CMK (cell line): ENCODE results near the gene MAPK4.

Experiments used
- DNase-seq: peaks from one replicate; pipeline ENCODE4 v3.0.0-alpha.2; 2010; ENCODE audit warnings: low read depth

The MAPK4 gene

DNA sequence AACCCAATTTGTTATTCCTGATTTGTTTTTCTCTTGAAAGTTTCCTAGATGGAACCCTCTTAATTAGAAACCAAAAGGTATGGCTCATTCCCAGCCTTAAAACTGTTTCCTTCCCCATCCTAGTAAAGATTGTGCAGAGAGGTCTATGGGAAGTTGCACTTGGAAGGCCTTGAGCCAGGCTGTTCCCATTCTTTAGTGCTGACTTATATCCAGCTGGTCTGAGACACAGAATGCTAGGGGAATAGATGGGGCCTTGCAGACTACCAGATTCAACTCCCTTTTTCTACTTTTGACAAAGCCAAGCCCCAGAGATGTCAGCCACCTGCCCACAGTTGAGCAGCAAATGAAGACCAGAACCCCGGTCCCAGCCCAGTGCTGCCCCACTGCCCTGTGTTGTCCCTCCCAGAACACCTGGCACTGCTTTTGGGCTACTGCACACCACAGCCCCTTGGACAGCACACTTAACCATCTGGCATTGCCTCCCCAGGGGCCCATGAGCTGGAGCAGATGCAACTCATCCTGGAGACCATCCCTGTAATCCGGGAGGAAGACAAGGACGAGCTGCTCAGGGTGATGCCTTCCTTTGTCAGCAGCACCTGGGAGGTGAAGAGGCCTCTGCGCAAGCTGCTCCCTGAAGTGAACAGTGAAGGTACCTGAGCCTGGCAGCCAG lies 161.7 kb downstream of the MAPK4 start:
- no peak for DNase-seq

DNA sequence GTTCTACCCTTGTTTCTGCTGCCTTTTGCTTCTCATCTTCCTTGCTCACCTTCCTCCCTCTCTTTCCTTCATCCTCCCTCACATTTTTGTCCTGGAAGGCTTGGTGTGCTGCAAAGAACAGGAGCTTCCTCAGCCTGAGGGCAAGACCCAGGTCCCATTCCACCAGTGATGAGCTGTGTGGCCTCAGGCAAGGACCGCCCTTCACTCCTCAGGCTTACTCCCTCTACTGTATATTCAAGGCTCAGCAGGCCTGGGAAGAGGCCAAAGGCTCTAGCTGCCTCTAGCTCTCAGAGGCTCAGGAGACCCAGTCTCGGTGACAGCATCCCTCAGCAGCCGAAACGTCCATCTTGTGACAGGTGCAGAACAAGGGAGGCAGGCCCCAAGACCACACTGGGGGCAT lies 162.4 kb downstream of the MAPK4 start:
- no peak for DNase-seq

DNA sequence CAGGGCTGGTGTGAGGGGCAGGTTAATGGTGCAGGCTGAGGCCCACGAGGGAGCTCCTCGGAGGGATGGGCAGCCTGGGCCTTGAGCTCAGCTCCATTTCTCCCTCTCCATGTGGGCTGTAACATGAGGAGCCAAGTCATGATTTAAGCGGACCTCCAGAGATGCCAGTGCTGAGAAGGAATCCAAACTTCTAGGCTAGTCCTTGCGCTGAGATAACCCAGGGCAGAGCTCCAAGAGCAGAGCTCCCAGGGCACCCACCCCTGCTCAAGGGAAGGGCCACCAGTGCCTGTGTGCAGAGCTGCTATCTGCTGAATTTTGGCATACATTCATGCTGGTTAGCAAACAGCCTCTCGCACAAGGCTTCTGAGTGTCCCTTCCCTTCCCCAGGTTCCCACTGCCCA lies 164.9 kb downstream of the MAPK4 start:
- DNase-seq = no peak

DNA sequence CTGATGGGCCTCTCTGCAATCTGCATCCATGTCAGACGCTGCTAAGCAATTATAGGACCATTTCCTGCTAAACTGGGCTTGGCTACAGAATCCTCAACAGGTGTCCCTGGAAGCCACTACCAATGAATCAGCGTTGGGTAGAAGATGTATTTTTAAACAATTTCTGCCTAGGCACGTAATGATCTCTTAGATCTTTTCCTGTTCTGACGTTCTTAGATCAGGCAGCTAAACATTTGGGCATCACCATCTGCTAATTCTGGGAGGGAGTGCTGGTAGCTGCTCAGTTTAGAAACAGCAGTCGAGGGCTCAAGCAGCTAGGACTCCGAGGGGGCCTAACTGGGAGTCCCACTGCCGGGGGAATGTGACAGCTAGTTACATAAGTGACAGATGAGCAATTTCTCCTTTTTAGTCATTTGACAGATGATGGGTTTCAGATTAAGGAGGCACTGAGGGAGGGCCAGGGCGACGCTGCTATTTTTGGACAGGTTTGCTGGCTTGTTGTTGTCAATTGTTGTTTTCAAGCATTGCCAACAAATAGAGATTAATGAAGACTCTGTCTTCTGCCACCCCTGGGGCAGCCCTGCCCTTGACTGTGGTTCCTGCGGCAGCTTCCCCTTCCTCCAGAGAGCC lies 167.2 kb downstream of the MAPK4 start:
- DNase-seq = no peak

DNA sequence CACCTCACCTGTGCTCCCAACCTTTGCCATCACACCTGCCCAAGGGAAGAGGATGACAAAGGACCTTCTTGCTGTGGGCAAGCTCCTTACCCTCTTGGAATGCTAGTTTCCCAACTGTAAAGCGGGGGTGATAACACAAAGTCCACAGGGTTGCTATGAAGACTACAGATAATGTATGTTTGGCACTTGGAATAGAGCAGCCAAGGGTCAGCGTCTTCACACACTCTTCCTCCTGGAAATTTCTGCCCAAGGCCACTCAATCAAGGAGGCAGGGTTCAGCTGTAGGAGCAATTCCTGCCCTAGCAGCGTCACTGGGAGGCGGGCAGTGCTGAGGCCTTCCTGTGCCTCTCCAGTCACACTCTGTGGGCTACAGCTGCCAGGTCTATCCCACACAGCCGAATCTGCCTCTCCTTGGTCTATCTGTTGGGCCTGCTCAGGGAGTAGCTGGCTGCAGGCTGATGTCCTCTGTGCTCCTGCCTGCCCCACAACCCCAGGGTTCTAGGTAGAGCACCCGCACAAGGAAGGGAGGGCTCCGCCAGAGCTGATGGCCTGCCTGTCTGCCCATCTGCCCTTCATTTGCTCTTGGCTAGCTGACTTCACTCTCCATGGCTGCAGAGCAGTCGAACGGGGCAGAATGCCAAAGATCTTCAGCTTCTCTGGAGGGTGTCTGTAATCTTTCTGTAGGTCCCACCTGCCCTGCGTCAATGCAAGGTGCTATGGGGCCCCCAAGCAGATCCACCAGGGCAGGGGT lies 168.0 kb downstream of the MAPK4 start:
- DNase-seq = no peak

DNA sequence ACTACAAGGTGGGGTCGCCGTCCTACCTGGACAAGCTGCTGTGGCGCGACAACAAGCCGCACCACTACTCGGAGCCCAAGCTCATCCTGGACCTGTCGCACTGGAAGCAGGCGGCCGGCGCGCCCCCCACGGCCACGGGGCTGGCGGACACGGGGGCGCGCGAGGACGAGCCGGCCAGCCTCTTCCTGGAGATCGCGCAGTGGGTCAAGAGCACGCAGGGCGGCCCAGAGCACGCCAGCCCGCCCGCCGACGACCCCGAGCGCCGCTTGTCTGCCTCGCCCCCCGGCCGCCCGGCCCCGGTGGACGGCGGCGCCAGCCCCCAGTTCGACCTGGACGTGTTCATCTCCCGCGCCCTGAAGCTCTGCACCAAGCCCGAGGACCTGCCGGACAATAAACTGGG lies 169.5 kb downstream of the MAPK4 start:
- DNase-seq = no peak

DNA sequence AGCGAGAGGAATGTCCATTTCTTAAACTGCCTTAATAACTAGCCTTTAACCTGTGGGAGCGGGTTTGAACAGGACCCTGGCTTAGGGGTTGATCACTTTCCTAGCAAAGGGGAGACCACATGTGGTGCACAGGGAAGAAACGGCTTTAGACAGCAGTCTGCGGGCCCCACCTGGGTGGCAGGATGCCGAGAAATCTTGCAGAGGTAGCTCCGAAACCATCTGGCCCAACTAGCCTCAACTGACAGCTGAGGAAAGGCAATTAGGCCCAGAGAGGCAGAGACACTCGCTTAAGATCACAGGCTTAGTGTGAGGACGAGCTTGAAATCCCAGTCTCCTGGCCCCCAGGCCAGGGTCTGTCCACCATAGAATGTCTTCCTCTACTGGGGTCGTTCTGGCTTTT lies 170.1 kb downstream of the MAPK4 start:
- no peak for DNase-seq

DNA sequence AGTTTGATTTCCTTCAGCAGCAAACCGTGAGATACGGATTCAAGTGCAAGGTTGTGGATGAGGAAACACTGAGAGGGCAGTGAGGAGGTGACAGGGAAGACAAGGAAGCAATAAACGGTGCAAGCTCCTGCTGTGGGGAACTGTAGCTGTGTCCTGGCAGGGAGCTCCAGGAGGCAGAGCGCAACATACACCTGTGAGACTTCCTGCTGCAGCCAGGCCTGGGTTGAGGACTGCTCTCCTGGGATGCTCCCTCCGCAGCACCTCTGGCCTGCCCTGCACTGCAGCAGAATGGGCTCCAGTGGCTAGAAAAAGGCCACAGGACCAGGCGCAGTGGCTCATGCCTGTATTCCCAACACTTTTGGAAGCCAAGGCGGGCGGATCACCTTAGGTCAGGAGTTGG lies 174.5 kb downstream of the MAPK4 start:
- no peak for DNase-seq

DNA sequence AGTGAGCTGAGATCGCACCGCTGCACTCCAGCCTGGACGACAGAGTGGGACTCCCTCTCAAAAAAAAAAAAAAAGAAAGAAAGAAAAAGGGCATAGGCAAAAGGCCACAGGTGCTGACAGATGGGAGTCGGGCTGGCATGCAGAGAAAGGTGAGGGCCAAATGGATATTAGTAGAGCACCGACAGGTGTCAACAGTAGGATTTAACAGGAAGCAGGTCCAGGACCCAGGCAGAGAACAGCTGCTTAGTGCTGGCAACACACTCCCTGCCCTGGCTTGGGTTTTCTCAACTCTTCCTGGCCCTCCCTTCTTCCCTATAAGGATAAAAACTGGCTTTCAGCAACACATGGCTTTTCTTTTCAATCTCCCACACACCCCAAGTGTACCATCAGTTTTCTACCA lies 175.0 kb downstream of the MAPK4 start:
- DNase-seq = no peak

DNA sequence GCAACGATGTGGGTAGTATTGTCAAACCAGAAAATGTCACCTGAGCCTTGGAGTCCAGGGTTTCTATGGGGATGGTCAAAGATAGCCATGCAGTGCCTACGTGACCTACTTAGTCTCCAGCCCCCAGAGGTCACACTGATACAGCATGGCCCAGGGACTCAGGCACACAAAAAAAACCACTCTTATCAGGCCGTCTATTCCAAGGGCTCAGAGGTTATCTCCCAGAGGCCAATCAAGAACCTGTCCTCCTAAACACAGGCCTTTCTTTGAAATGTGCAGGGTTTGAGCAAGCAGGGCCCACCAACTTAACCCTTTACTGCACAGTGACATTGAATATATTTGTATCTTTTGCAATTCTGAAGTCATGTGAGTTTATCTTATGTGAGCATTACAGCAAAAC lies 177.2 kb downstream of the MAPK4 start:
- DNase-seq = no peak

DNA sequence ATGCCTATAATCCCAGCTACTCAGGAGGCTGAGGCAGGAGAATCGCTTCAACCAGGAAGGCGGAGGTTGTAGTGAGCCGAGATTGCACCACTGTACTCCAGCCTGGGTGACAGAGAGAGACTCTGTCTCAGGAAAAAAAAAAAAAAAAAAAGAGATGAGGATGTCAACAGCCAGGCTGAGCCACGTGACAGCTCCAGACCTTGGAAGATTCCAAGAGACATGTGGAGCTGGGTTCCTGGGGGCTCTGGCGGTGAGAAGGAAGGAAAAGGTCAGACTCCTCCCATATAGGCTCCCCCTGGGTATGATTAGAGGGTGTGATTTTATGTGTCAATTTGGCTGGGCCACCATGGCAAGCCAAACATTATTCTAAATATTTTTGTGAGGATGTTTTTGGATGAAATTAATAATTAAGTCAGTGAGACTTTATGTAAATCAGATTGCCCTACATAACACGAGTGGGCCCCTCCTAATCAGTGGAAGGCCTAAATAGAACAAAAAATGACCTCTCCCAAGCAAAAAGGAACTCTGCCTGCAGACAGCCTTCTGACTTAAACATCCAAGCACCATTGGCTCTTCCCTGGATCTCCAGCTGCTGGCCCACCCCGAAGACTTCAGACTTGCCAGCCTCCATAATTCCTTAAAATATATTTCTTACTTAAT lies 178.3 kb downstream of the MAPK4 start:
- DNase-seq = no peak

DNA sequence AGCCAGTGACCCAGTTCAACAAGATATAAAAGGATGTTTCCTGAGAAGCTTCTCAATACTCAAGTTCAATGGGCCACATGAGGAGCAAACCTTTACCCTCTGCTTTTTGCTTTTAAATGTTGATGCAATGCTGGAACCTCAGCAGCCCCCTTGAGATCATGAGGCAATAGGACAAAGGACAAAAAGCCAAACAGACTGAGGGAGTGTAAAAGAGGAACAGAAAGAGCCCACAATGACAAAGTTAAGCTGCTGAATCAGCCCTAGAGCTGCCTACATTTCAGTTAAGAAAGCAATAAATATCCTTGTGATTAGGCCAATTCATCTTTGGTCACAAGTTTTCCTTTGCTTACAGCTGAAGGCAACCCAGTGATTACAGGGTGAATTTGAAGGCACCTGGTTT lies 183.1 kb downstream of the MAPK4 start:
- DNase-seq = no peak

DNA sequence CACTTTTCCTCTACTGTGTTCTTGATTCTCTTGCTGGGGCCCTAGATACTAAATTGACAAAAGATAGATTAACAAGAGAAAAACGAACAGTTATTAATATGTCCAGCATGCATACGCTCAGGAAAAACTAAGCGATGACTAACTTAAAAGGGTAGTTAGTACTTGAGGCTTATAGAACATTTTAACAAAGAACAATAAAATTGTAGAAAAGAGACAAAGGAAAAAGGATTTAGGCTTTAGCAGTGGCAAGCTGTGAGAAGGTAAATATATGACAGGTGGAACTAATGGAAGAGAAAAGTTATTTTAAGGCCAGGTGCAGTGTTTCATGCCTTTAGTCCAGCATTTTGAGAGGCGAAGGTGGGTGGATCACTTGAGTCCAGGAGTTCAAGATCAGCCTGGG lies 184.4 kb downstream of the MAPK4 start:
- no peak for DNase-seq

DNA sequence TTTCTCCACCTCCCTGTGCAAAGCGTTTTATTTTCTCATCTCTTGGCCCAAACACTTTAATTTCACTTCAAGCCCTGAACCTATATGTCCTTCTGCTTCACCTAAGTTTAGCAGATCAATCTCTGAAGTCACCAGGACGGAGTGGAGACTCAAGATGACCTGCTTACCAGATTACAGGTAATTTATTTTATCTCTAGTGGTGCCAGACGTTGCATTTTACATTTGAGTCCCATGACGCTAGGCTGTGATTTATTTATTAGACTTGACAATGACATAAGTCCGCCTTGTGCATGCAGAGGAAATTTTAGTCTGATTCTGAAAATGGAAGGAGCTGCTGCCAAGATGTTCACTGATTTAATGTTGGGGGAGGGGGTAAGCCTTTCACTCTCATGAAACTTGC lies 186.1 kb downstream of the MAPK4 start:
- no peak for DNase-seq

DNA sequence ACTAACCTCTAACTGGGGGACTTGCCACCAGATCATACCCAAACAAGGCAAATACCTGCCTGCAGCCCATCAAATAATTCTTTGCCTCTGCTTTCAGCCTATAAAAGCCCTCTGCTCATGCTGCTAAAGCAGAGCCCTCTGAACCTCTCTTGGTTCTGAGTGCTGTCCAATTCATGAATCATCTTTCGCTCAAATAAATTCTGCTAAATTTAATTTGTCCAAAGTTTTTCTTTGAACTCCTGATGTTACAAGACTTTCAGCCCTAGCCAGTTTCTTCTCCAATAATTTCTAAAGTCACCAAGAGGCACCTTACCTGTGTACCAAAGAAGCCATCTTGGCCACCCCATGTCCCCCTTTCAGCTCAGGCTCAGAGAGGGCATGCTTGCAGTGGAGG lies 188.0 kb downstream of the MAPK4 start:
- no peak for DNase-seq

DNA sequence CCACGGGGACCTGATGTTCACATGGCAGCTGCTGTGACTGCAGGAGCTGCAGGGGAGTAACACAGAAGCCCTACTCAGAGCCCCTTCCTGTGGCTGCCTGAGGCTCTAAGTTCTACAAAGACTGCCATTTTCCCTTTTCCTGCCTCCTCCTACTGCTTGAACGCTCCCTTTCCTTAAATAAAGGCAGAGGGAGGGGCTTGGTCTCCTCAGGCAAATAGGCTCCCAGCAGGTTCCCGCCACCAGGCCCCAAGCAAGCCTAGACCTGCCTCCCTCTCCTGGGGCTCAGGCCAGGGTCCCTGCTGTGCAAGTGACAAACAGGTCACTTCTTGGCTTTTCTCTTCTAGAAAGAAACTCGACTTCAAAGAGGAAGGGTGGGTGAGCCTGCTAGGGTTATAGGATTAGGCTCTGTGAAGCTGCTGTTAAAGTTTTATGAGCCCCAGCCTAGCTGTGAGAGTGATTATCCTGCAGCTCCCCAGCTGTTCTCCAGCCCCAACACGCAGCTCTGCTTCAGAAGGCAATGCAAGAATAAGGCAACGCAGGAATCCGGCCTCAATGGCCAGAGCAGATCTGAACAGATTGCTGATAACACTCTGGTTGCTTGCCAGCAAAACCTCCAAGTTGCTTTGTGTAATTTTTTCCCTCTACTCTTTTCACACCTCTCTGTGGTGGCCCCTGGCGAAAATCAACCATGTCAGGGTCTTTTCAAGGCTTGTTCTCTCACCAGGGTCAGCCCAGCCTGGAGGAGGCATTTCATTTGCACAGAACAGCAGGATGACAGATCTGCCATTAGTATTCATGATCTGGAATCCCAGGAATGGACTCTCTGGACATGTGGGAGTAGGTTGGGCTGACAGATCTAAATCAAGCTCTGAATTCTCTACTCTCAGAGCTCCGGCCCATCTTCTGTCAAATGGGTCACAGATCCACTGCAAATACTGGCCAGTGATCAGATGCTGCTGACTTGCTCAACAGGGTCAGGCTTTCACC lies 188.6 kb downstream of the MAPK4 start:
- no peak for DNase-seq

DNA sequence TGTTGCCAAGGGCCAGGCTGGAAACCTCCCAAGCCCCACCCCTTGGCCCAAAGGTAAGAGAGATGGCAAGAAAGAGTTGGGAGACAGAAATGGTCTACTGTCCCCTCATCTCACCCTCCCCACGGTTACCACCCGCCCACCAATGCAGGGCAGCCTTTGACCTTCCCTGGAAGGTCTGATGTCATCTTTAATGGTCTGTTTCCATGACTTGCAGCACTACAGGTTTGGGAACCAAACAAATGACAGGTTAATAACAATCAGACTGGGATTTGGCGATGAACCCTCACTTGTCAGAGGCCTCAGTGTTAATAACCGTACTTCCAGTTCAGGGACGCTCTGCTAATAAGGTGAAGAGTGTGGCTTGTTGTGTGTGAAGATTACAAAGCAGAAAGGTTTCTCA lies 189.5 kb downstream of the MAPK4 start:
- DNase-seq = no peak

DNA sequence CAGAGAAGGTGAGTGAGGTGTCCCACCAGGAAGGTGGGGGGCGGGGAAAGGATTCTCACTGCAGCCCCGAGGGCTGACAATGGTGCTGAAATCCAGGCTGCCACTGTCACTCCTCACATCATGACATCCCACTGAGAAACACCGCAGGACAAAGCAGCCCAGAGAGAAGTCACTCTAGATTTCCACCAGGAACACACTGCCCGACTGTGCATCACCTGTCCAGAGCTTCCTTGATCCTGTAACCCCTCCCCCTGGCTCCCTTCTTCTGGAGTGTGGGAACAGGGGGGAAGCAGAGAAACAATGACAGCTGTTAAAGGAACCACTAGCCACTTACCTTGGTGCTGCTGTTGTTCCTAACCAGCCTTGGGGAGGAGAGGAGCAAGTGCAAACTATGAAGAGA lies 190.1 kb downstream of the MAPK4 start:
- no peak for DNase-seq

DNA sequence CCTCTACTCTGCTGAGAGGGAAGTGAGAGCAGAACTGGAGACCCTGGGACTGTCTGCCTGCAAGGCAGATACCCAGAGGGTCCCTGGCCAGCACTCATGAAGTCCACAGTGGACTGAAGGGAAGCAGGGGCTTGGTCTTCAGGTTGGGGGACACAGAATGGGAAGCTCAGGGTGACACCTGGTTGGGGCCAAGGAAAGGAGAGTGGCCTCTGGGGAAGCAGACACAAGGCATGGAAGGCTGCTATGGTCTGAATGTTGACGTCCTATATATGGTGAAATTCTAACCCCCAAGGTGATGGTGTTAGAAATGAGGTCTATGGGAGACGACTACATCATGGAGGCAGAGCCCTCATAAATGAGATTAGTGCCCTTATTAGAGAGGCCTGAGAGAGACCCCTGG lies 190.7 kb downstream of the MAPK4 start:
- DNase-seq = no peak

DNA sequence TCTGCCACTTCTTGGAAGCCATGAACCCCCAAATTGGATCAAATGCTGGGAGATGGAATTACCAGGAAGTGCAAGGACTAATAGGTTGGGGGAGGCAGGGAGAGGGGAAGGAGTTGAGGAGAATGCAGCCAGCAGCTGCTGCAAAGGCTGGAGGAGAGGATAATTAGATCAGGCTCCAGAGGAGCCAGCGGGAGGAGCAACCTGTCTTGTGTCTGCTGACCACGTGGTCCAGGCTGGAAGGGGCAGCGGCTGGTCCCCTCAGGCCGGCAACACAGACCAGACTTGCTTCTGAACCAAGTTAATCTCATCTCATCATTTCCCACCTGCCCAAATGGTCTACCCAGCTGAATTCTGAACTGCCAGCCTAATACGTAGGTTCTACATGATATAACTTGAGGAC lies 191.6 kb downstream of the MAPK4 start:
- no peak for DNase-seq

DNA sequence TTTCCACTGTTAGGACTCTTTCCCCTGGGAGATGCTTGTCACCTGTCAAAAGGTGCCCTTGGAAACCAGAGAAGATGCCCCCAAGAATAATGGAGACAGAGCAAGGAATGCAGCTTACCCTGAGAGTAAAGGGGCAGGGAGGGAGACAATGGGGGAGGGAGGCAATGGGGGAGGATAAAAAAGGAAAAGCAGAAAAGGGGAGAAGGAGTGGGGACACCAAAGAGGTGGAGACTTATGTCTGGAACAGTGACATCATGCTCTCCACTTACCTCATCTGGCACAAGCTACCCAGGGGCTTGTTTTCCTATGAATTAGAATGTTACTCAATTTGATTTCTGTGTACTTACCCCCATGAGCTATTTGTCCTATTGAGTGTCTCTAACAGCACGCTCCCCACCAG lies 192.1 kb downstream of the MAPK4 start:
- DNase-seq = no peak

DNA sequence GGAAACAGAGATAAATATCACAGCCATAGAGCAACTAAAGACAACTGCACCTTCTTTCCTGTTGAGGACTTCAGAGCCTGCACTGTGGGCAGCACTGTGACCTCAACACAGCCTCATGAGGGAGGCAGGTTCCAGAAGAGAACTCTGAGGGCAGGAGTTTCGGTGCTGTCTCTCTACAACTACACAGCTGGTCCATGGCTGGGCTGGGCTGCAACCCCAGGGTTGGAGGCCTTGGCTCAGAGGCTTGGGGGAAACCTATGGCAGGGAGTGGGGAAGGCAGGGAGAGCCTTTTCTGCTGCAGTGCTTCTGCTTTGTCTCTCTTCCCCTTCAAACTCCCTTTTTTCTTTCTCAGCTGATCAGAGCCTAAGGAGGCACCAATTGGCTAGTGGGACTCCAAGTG lies 193.4 kb downstream of the MAPK4 start:
- no peak for DNase-seq
